ENCODE data around the gene PCSK5.

PCSK5 gene

GRCh38 chr9:76373173-76373783, 482.8 kb downstream of the PCSK5 start:
- in situ Hi-C loops (cut with MboI; ENCODE audit: low sequenced_read_pairs): no loop called here

- in situ Hi-C loops (cut with MboI; ENCODE audit: low sequenced_read_pairs): no loop called here
Measured at GRCh38 chr9:76373784-76374474, 483.5 kb downstream of the PCSK5 start.

DNA sequence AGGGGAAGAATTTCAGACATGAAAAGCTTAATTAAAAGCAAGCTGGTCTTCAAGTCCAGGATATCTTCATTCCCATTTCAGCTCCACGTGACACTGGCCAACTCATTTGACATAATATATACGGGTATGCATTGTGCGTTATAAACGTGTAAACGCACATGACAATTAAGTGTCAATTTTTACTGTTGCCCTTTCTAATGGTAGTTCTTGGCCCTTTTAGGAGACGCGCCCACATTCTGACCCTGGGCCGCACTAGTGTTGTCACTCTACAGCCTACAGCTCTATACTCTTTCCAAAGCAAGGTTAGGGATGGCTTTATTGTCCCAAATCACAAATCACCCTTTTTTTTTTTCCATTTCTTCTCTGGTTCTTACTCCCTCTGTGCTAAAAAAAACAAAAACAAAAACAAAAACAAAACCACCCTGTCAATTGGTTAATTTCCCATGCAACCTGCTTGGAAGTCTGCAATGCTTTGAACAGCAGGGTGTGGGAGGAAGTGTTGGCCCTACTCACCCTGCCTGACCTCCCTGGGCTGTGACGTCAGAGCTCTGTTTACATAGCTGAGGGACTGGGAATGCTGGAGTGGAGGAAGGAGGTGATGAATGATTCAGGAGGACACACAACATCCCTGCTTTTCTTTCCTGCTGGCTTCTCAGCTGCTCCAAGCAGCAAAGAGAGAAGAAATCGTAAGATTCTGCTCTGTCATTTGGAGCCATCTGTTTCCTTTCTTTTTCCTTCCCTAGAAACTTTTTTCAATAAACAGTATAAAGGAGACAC, 484.5 kb downstream of the PCSK5 start:
- in situ Hi-C loops (cut with MboI; ENCODE audit: low sequenced_read_pairs): no loop called here

- in situ Hi-C loops (cut with MboI; ENCODE audit: low sequenced_read_pairs): no loop called here
Measured at GRCh38 chr9:76377791-76378190, 487.3 kb downstream of the PCSK5 start.

DNA sequence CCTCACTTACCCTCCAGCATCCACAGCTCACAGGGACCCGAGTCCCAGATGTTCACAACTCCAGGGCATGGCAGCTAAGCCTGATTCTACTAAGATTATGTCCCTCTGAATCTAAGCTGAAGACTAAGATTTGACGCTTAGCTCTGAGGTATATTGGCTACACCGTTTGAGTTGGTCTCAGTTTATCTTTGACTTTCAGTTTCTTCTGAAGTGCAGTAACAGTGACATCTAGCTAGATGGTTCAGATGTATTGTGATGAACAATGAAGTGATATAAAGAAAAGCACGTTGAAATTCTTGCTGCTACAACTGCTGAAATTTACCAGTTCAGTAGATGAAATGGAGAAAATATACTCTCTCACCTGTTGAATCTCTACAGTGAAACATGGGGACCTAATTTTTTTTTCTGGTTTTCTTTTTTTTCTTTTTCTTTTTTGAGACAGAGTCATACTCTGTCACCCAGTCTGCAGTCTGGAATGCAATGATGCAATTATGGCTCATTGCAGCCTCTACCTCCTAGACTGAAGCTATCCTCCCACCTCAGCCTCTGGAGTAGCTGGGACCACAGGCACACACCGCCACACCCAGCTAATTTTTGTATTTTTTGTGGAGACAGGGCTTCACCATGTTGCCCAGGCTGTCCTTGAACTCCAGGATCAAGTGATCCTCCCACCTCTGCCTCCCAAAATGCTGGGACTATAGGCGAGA, 488.0 kb downstream of the PCSK5 start:
- in situ Hi-C loops (cut with MboI; ENCODE audit: low sequenced_read_pairs): no loop called here

DNA sequence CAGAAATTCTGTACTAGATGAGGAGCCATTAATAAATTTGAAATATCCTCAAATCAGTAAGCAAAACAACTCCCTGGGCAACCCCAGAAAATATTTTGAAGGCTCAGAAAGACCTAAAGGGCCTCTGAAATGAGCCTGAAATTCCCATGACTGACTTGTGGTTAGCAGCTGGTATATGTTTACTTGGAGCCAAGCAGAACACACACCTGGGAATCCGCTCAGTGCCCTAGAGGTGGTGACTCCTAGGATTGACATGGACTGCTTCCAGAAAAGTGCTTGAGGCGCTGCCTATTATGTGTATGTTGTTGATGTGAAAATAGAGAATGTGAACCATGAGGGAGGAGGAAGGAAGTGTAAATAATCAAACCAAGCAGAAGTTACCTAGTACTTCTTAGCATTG, 489.0 kb downstream of the PCSK5 start:
- in situ Hi-C loops (cut with MboI; ENCODE audit: low sequenced_read_pairs): no loop called here

GRCh38 chr9:76390656-76391055, 500.2 kb downstream of the PCSK5 start:
- in situ Hi-C loops (cut with MboI; ENCODE audit: low sequenced_read_pairs): no loop called here

GRCh38 chr9:76394195-76394959, 503.9 kb downstream of the PCSK5 start, which contains the start of gene RFK:
Gene RFK (minus strand): TSS chr9:76394426. CDS start chr9:76394171, 255 bp downstream.
- in situ Hi-C loops (cut with MboI; ENCODE audit: low sequenced_read_pairs): no loop called here

DNA sequence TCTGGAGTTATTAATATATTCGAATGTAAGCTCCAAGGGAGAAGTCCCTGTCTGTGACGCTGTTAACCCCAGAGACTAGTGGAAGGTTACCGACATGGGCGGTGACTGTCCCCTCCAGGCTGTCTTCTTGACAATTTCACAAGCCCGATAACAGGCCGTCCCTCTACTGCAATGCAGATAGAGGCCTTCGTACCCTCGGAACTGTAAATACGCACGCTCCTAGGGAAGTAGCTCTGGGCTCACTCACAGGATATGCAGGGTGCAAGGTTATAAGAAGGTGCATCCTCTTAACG, 504.4 kb downstream of the PCSK5 start:
- in situ Hi-C loops (cut with MboI; ENCODE audit: low sequenced_read_pairs): no loop called here

- in situ Hi-C loops (cut with MboI; ENCODE audit: low sequenced_read_pairs): no loop called here
Measured at GRCh38 chr9:76395381-76395780, 504.9 kb downstream of the PCSK5 start.

DNA sequence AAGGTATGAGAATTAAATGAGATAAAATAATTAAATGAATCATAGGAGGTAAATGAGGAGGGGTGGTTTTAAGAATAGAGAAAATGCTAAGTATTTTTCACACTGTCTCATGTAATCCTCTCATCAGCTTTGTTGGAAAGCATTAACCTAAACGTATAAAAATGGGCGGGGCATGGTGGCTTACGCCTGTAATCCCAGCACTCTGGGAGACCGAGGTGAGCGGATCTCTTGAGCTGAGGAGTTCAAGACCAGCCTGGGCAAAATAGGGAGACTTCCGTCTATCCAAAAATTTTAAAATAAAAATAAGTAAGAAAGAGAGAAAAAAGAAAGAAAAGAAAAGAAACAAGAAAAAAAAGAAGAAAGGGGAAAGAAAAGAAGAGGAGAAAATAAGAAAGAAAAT, 505.7 kb downstream of the PCSK5 start:
- in situ Hi-C loops (cut with MboI; ENCODE audit: low sequenced_read_pairs): no loop called here

DNA sequence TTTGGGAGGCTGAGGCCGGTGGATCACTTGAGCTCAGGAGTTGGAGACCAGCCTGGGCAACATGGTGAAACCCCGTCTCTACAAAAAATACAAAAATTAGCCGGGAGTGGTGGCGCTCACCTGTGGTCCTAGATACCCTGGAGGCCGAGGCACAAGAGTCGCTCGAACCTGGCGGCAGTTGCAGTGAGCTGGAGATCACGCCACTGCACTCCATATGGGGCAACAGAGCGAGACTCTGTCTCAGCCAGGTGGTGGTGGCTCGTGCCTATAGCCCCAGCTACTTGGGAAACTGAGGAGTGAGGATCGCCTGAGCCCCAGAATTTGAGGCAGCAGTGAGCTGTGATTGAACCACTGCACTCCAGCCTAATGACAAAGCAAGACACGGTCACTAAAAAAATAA, 506.1 kb downstream of the PCSK5 start:
- in situ Hi-C loops (cut with MboI; ENCODE audit: low sequenced_read_pairs): no loop called here

- in situ Hi-C loops (cut with MboI; ENCODE audit: low sequenced_read_pairs): no loop called here
Measured at GRCh38 chr9:76399856-76400255, 509.4 kb downstream of the PCSK5 start.

DNA sequence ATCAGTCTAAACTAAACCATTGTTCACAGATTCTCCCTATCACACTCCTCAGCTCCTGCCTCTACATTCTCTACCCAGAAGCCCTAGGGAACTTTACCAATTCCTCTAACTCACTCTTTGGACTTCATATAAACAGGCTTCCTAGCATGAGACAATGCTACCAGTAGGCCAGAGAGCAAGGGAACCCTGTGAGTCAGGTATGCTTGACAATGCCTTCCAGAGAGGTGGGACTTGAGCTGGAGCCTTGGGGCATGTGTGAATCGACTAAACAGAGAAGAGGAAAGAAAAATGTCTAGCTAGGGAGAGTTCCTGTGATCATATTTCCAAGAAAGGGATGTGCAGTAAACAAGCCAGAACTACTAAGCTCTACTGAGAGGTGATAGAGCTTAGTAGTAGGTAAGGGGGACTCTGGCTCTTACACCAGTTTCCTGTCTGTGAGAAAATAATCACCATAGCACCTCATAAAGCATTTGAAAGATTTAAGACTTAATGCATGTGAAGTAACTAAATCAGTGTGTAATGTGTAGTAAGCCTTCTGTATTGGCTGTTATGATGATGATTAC, 510.1 kb downstream of the PCSK5 start:
- in situ Hi-C loops (cut with MboI; ENCODE audit: low sequenced_read_pairs): no loop called here

- in situ Hi-C loops (cut with MboI; ENCODE audit: low sequenced_read_pairs): no loop called here
Measured at GRCh38 chr9:76401176-76401575, 510.7 kb downstream of the PCSK5 start.

DNA sequence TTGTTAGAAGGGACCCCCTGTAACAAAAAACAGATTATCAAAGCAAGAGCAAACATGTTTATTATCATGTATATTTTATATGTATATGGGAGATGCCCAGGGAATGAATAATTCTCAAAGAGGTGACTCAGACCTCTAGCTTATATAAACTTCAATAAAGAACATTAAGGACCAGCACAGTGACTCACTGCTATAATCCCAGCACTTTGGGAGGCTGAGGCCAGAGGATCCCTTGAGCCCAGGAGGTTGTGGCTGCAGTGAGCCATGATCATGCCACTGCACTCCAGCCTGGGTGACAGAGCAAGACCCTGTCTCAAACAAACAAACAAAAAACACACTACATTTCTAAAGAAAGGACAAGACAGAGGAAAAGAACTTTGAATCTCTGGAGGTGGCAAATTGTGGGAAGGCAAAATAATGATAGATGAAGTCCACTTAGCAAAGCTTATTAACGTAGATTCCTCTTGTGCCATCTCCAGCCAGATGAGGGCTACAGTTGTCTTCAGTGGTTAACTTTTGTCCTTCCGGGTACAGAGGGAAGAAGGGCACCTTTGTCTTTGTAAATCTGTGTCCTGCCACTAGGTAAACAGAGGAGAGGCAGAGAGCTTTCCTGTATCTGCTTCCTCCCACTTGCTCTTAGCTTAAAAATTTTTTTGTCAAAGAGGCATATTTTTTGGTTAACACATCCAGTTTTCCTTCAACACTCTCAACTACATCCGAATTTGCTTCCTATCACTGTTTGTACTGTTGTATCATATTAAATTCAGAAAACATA, 511.3 kb downstream of the PCSK5 start:
- in situ Hi-C loops (cut with MboI; ENCODE audit: low sequenced_read_pairs): no loop called here

- in situ Hi-C loops (cut with MboI; ENCODE audit: low sequenced_read_pairs): no loop called here
Measured at GRCh38 chr9:76403352-76403751, 512.9 kb downstream of the PCSK5 start.

DNA sequence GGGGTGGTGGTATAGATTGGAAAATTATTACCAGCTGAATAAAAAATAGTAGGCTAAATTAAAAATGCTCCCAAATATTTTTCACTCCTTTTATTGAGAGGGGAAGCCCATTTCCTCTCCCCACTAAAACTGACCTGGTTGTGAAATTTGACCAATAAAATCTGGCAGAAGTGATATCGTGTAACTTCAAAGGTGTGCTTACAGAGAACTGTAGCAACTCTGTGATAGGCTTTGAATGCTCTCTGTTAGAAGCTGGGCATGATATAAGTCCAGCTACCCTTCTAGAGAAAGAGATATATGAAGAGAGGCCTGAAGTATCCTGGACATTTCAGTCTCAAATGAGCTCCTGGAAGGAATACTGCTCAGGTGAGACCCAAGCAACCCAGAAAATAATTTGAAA, 513.9 kb downstream of the PCSK5 start:
- in situ Hi-C loops (cut with MboI; ENCODE audit: low sequenced_read_pairs): no loop called here

- in situ Hi-C loops (cut with MboI; ENCODE audit: low sequenced_read_pairs): no loop called here
Measured at GRCh38 chr9:76405340-76405739, 514.9 kb downstream of the PCSK5 start.

GRCh38 chr9:76405868-76406267, 515.4 kb downstream of the PCSK5 start:
- in situ Hi-C loops (cut with MboI; ENCODE audit: low sequenced_read_pairs): no loop called here

All from HL-60/S4 (cell line).